Cortex of kidney (tissue), 1 donor: ENCODE results near the gene ARMC7.
"Not testable (repeated sequence)": the region's sequence is repeated elsewhere in the genome, so short reads cannot be mapped to it uniquely, and the experiment has no call there.

Experiments used
- DNase-seq: peaks from one replicate; lab custom pipeline; 2025; lab: John Stamatoyannopoulos, UW

Gene ARMC7

DNA sequence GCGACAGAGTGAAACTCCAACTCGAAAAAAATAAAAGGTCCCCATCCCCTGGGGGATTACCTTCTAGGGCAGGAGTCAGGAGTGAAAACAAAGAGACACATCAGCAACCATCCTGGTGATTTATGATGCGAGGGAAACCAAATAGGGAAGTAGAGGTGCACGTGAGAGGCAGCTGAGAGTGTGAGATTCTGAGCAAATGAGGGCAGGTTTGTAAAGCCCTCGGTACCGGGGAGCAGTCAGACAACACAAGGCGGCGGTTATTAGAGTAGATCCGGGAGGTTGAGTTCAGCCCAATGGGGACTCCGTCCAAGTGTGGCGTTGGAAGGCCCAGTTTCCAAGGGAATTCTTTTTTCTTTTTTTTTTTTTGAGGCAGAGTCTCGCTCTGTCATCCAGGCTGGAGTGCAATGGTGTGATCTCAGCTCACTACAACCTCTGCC is 7.4 kb upstream of the ARMC7 start:
- DNase-seq: no peak

DNA sequence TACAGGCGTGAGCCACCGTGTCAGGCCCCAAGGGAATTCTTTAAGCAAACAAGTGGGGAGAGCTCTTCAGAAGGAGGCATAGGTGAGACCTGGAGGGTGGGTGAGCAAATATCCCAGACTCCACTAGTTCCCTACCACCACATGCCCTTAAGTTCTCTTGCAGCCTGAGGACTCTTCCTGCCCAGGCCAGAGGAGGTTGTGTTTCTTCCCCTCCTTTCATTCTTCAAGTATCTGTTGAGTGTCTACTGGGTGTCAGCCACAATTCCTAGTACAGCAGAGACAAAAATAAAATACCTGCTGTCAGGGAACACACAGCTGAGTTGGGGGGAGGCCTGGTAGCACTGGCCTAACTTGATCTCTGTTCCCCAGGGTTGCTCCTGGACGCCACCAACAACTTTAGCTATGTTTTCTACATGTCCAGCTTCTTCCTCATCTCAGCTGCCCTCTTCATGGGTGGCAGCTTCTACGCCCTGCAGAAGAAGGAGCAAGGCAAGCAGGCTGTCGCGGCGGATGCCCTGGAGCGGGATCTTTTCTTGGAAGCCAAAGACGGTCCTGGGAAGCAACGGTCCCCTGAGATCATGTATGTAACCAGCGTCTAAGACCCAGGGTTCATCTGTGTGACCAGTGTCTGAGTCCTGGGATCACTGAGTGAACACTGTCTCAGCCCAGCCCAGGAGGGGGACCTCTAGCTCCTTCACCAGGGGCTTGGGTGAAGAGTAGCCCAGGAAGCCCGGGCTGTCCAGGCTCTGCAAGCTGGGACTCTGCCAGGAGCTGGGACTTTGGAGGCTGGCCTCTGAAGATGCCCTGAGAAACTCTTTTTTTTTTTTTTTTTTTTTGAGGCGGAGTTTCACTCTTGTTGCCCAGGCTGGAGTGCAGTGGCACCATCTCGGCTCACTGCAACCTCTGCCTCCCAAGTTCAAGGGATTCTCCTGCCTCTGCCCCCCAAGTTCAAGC is 5.9 kb upstream of the ARMC7 start:
- DNase-seq: no peak

GRCh38 chr17:75105126-75106080 is 4.4 kb upstream of the ARMC7 start:
- DNase-seq: no peak

DNA sequence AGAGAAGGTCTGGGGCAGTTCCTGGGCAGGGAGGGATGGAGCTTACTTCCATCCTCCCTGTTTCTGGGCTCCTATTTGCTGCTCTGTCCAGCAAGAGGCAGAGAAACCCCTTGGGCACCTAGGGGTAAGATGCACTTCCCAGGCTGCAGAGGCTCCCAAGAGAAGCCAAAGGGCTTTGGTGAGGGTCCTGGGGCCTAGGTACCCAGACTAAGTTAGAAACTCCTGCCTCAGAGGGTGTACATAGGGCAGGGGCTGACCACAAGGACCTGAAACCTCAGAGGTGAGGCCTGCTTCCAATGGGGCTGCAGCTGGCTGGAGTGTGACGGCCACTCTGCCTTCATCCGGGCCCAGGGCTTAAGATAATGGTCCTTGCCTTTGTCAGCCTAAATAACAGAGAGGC is 1.6 kb upstream of the ARMC7 start:
- DNase-seq: no peak

- no peak for DNase-seq
Observed at GRCh38 chr17:75109046-75109406, 743 bp upstream of the ARMC7 start.

DNA sequence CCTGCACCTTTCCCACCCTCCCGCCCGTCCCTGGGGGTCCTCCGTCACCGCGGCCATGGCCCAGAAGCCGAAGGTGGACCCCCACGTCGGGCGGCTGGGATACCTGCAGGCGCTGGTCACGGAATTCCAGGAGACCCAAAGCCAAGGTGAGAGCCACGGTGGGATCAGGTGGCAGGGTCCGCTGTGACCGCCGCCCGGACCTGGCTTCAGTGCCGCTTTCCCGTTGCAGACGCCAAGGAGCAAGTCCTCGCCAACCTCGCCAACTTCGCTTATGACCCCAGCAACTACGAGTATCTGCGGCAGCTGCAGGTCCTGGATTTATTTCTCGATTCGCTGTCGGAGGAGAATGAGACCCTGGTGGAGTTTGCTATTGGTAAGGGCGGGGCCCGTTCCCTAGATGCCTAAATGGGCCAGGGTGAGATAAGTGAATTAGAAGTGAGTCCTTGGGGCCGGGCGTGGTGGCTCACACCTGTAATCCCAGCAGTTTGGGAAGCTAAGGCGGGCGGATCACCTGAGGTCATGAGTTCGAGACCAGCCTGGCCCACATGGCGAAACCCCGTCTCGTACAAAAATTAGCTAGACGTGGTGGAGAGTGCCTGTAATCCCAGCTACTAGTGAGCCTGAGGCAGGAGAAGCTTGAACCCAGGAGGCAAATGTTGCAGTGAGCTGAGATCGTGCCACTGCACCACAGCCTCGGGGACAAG is 617 bp downstream of the ARMC7 start:
- DNase-seq: no peak

DNA sequence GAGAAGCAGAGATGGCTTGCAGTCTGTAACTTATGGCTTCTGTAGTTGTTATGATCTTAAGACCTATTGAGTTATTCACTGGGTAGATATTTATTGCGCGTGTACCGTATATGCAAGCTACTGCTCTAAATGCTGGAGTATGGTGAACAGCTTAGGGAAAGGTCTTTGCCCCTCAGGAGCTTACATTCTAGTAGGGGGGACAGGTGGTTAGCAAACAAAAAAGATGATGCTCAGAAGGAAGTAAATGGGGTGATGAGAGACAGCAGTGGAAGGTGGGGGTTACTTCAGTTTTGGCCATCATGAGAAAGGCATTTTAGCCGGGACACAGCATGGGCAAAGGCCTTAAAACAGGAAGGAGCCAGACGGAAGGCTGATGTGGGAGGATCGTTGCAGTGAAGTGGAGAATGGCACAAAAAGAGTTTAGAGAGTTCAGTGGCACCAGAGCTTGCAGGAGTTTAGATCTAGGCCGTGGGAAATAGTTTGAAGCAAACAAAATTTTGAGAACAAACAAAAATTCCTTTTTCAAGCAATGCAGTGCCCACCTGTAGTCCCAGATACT is 2.1 kb downstream of the ARMC7 start:
- no peak for DNase-seq

DNA sequence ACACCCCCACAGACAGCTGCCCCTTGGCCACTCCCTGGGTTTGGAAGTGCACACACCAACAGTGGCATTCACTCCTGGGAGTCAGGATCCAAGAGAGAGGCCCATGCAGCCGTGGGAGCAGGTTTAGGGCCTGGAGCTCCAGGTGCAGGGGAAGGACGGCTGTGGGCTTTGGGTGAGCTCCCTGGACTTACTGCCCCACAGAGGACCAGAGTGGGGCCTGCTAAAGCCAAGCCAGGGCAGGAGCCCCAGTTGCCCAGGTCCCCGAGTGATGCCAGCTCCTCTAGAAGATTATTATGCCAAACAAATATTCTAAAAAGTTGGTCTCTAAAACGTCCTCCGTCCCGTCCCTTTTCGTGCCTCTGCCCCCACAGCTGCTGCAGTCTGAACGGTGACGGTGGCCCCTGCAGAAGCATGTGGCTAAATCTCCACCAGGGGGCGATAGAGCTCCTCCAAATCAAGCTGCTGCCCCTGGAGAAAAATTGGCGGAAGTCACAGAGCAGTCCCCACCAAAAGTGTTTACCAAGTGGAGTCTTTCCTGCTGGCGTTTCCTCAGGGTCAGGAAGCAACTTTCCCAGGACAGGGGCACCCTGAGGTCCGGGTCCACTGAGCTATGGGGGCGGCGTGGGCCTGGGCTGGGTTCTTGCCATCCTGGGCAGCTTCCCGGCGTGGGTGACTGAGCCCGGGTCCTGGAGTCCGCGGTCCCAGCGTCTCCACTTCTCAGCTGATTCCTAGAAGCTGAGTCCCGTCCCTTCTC is 4.2 kb downstream of the ARMC7 start:
- no peak for DNase-seq

DNA sequence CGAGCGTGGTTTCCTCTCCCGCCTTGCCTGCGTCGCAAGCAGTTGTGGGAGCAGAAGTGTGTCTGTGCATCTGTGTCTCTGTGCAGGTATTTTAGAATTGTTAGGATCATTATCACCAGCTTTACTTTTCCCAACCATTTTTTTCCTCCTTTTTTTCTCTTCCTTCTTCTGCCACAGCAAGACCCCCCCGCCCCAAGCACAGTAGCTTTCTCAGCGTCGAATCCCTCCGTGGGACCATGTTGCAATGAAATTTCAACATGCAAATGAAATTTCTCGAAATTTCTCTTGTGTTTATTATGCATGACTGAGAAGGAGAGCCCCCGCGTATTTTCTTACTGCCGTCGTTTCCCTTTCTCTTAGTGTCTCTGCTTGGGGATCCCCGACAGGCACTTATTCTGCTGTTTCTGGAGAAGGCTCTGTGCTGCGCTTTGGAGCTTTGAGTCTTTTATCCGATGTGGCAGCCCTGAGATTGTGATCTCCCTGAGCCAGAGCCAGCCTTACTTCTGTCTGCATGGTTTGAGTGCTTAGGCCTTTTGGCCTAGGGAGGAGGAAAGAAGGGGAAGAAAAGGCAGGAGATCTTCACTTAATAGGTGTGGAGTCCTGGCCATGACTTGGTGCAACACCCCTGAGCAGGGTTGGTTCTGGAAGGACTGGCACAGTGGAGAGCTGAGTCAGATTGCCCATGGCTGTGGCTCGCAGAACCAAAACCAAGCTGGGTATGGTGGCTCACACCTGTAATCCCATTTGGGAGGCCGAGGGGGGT is 5.0 kb downstream of the ARMC7 start:
- DNase-seq: no peak

DNA sequence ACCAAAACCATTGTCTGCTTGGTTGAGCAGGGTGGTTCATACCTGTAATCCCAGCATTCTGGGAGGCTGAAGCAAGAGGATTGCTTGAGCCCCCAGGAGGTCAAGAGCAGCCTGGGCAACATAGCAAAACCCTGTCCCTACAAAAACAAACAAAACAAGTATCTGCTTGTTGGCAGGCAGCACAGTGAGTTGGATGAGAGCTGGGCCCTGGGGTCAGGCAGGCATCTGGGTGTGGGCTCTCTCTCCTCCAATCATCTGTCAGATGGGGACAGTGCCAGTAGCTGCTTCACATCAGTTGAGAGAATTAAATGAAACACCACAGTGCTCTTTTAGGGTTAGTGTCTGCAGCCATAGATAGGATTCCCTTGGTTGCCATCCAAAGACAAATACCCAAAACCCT is 5.8 kb downstream of the ARMC7 start:
- no peak for DNase-seq

- DNase-seq: no peak
Observed at GRCh38 chr17:75116737-75117136, 7.0 kb downstream of the ARMC7 start.

GRCh38 chr17:75118307-75118706 is 8.5 kb downstream of the ARMC7 start:
- DNase-seq: no peak

- no peak for DNase-seq
Observed at GRCh38 chr17:75124041-75124818, 14.5 kb downstream of the ARMC7 start.

GRCh38 chr17:75124819-75125162 is 15.0 kb downstream of the ARMC7 start:
- DNase-seq: no peak

GRCh38 chr17:75125984-75126383 is 16.2 kb downstream of the ARMC7 start:
- DNase-seq: no peak

DNA sequence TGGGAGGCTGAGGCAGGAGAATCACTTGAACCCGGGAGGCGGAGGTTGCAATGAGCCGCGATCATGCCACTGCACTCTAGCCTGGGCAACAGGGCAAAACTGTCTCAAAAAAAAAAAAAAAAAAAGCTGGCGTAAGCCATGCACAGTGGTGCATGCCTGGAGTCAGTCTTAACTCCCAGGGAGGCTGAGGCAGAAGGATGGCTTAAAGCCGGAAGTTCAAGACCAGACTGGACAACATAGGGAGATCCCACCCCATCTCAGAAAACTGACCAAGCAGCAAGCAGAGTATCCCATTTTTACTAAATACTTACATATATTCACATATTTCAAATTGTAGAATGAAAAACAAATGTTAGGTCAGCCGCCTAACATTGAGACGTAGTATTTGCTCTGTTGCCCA is 17.2 kb downstream of the ARMC7 start:
- DNase-seq: no peak

DNA sequence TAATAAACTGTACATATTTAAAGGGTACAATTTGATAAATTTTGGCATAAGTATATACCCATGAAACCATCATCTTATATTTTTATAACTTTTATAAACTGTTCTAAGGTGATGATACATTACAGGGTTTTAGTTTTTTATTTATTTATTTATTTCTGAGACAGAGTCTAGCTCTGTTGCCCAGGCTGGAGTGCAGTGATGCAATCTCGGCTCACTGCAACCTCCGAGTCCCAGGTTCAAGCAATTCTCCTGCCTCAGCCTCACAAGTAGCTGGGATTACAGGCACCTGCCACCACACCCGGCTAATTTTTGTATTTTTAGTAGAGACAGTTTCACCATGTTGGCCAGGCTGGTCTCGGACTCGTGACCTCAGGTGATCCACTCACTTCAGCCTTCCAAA is 18.2 kb downstream of the ARMC7 start:
- not testable (repeated sequence) for DNase-seq

DNA sequence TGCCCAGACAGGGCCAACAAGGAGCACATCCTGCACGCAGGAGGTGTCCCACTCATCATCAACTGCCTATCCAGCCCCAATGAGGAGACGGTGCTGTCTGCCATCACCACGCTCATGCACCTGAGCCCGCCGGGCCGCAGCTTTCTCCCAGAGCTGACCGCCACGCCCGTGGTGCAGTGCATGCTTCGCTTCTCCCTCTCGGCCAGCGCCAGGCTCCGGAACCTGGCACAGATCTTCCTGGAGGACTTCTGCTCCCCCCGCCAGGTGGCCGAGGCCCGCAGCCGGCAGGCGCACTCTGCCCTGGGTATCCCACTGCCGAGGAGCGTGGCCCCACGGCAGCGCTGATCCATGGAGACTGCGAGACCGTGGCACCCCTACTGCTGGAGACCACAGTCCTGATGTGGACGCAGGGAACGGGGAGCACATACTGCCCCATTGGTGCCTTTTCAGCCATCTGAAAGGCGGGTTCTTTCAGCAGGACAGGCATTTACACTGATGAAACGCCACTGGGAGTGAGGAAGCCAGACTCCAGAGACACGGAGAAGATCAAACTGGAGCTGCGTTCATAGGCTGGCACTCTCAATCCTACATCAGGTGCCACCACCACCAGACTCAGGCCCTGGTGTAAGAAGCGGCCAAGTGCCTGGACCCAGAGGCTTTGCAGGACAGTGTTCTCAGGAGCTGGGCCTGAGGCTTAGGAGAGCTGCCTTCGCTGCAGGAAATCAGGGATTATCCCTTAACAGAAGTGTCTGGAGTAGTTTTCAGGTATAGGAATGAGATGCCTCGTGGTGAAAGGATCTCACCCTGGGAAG is 19.1 kb downstream of the ARMC7 start:
- DNase-seq: no peak

GRCh38 chr17:75129576-75129975 is 19.8 kb downstream of the ARMC7 start:
- no peak for DNase-seq
